Measurements from ENCODE around the gene ST7L. TPM values are rescaled to one million over a fixed set of nuclear protein-coding genes. Genes with fewer than 3 reads are reported as not detected.
A peak's percentile ranks its signal among the peaks of the same experiment; 100 is the strongest.

The ST7L gene
- total and polyA plus RNA-seq, 2 of the 4 experiments (the other 2 are of a cell fraction) = 7.7 to 14.7 TPM

DNA sequence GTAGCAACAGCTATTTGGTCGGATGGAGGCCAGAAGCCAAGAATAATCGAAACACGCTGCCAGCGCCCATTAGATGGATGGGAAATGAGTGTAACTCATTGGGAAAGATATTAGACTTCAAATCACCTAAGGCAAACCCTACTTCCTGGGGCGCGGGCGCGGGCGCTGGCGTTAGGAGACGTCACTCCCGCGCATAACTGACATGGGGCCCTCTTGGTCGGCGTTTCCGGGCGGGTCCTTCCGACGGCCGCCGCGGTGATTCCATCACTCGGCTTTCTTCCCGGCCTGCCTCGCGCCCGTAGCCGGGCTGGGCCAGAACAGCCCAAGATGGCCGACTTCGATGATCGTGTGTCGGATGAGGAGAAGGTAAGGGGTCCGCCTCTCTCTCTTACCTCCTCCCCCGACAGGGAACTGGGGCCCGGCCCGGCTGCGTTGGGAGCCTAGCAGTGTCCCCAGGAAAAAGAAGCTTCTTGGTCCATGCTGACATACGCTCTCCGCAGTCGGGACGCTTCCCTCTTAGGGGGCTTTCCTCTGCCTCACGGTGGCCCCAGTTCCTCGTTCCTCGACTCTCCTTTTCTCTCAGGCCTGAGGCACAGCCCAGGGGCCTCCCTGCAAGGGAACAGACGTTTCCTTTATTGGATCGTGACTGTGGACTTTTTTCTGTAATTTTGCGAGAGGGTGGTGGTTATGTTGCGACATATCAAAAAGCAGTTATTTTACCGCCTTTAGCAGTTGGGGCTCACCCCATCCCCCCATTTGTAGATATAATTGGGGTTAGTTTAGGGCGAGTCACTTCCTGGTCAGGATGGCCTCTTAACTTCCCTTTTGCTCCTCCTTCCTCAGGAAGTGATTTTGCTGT is 806 bp upstream of the ST7L start, which contains the start of gene CAPZA1:
Gene CAPZA1, plus strand, starts transcription at position 315 of the 859 bp plus-strand sequence. Its CDS starts 13 bp downstream, at position 328.
- POLR2A ChIA-PET (ENCODE audit: unreplicated experiment) = interaction anchor here (0.6 to 1.0 kb wide), 3 partner anchors 55 to 223 kb away, joined by 3 to 11 read pairs (median 4); partner anchors contain the start of gene MOV10
- Histone ChIP-seq H3K9me3 (ENCODE audit: control insufficient read depth, insufficient read depth, low read length) (no peaks in the 10 kb centered on the region), H4K91ac (ENCODE audit: insufficient read depth, low read depth, low read length) (peak within 1 kb of the TSS; percentile 97), H3K4me2 (ENCODE audit: low read depth, low read length) (peak within 1 kb of the TSS; percentile 97), H4K20me1 (ENCODE audit: insufficient read depth, low read length) (peaks cover 33% of the 10 kb centered on the region; the same call in 1 of the 2 replicates), H2AFZ (replicated peaks; ENCODE audit: low read length, poor library complexity) (peak within 1 kb of the TSS; percentile 97), H4K5ac (ENCODE audit: low read depth, low read length) (peak within 1 kb of the TSS; percentile 100), H3K27me3 (ENCODE audit: control insufficient read depth, insufficient read depth, low read length) (no peaks in the 10 kb centered on the region), H3K9me1 (ENCODE audit: insufficient read depth, low read length) (no peaks in the 10 kb centered on the region), H2AK9ac (replicated peaks; ENCODE audit: low read depth, low read length, poor library complexity) (peak within 1 kb of the TSS; percentile 100), H3K4me3 (ENCODE audit: insufficient read depth, low read depth, low read length) (peak within 1 kb of the TSS; percentile 86), H2BK120ac (ENCODE audit: low read depth, low read length) (peak within 1 kb of the TSS; percentile 91), H4K8ac (ENCODE audit: low read depth in 2 of 2, low read length in 2 of 2) (peak within 1 kb of the TSS; percentile 99 to 100), H3K4ac (ENCODE audit: low read depth, low read length) (peak within 1 kb of the TSS; percentile 99), H2BK15ac (ENCODE audit: low read depth, low read length) (peak within 1 kb of the TSS; percentile 91), H2AK5ac (ENCODE audit: low read depth, low read length) (peak within 1 kb of the TSS; percentile 95), H3K14ac (replicated peaks; ENCODE audit: low read depth, low read length) (peak within 1 kb of the TSS; percentile 98), H2BK20ac (ENCODE audit: low read depth, low read length) (peak within 1 kb of the TSS; percentile 81; the same call in 1 of the 2 replicates), H3K4me1 (ENCODE audit: control insufficient read depth, insufficient read depth, low read length) (no peaks in the 10 kb centered on the region), H3K9ac (ENCODE audit: low read depth, low read length) (peak within 1 kb of the TSS; percentile 99), H3K27ac (ENCODE audit: insufficient read depth, low read length) (peak within 1 kb of the TSS; percentile 99), H3K79me1 (ENCODE audit: low read depth in 1 of 2, low read length in 2 of 2) (peaks cover 0 to 30% of the 10 kb centered on the region in 2 experiments; a peak in 2 of 4 replicates), H3K18ac (ENCODE audit: low read depth, low read length) (peak within 1 kb of the TSS; percentile 98), H2BK5ac (ENCODE audit: low read depth, low read length, poor library complexity, severe bottlenecking) (peak within 1 kb of the TSS; percentile 97), H3K36me3 (ENCODE audit: control insufficient read depth, insufficient read depth, low read length) (0 out of 2 replicates have a peak, but pooled peaks cover 3% of the 10 kb centered on the region), H3K23ac (ENCODE audit: low read depth, low read length) (peak within 1 kb of the TSS; percentile 98), H3K56ac (ENCODE audit: extremely low read depth, insufficient read depth, low read length) (peak within 1 kb of the TSS; percentile 98)
- no TSS peak for BruUV-seq (replicated peaks)
- in situ Hi-C loops (cut with MboI; ENCODE audit: low sequenced_read_pairs) (loop anchor here (5.0 kb wide), 2 partner anchors 117 to 227 kb away; no protein-coding TSS in a partner anchor), dilution Hi-C loops (cut with HindIII; ENCODE audit: low sequenced_read_pairs, unreplicated experiment) (no loop called here), intact Hi-C loops (cut with micrococcal nuclease) (loop anchor here (1.0 to 2.0 kb wide), 2 partner anchors 55 to 88 kb away; partner anchors contain the start of genes MOV10 and RHOC)
- WGBS, 2 experiments (ENCODE audit: extremely low coverage in 2 of 2, insufficient read length in 1 of 2) = 0% methylated on average over 12 of the region's 50 CpGs; no CpG with 5 or more reads in 1 of the 2 experiments
- ATAC-seq (ENCODE audit: low read depth) = peak; percentile 93
- CTCF ChIA-PET = interaction anchor here (0.7 to 1.1 kb wide), 2 partner anchors 217 to 229 kb away, joined by 3 to 4 read pairs; no protein-coding TSS in a partner anchor
- DNase-seq = peak; percentile 90
- TF ChIP-seq BHLHE40 (IDR thresholded peaks at IDR 0.05; ENCODE audit: low read depth, low read length) (no peak), SMC3 (IDR thresholded peaks at IDR 0.05; ENCODE audit: low read depth, low read length) (no peak), RAD21 (IDR thresholded peaks at IDR 0.05; ENCODE audit: low read length) (no peak), USF2 (IDR thresholded peaks at IDR 0.05; ENCODE audit: low read depth, low read length) (no peak), ELK1 (IDR thresholded peaks at IDR 0.05; ENCODE audit: borderline replicate concordance, low read depth, low read length) (no peak), NFE2L2 (IDR thresholded peaks at IDR 0.05; ENCODE audit: low read depth, low read length) (no peak), MXI1 (IDR thresholded peaks at IDR 0.05; ENCODE audit: borderline replicate concordance, low read depth, low read length) (peak; percentile 19; the same call in 1 of the 2 replicates), MAFK (IDR thresholded peaks at IDR 0.05; ENCODE audit: low read depth, low read length) (no peak), RFX5 (IDR thresholded peaks at IDR 0.05; ENCODE audit: low read depth, low read length) (no peak), CHD1 (IDR thresholded peaks at IDR 0.05; ENCODE audit: low read depth, low read length) (peak; percentile 89), CEBPB (IDR thresholded peaks at IDR 0.05; ENCODE audit: low read depth, low read length) (peak; percentile 84)
- TF ChIP-seq, protein P1, sequence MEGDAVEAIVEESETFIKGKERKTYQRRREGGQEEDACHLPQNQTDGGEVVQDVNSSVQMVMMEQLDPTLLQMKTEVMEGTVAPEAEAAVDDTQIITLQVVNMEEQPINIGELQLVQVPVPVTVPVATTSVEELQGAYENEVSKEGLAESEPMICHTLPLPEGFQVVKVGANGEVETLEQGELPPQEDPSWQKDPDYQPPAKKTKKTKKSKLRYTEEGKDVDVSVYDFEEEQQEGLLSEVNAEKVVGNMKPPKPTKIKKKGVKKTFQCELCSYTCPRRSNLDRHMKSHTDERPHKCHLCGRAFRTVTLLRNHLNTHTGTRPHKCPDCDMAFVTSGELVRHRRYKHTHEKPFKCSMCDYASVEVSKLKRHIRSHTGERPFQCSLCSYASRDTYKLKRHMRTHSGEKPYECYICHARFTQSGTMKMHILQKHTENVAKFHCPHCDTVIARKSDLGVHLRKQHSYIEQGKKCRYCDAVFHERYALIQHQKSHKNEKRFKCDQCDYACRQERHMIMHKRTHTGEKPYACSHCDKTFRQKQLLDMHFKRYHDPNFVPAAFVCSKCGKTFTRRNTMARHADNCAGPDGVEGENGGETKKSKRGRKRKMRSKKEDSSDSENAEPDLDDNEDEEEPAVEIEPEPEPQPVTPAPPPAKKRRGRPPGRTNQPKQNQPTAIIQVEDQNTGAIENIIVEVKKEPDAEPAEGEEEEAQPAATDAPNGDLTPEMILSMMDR (conservative IDR thresholded peaks at IDR 0.05; ENCODE audit: low read depth, low read length) = no peak

Data from IMR-90 (cell line).